Embryonic facial prominence (tissue), 1 donor: ENCODE results near the gene HEBP2.

Experiments used
- DNase-seq: peaks from one replicate; pipeline ENCODE4 v3.0.0-alpha.2; 2016; ENCODE audit errors: extremely low spot score

Gene HEBP2

DNA sequence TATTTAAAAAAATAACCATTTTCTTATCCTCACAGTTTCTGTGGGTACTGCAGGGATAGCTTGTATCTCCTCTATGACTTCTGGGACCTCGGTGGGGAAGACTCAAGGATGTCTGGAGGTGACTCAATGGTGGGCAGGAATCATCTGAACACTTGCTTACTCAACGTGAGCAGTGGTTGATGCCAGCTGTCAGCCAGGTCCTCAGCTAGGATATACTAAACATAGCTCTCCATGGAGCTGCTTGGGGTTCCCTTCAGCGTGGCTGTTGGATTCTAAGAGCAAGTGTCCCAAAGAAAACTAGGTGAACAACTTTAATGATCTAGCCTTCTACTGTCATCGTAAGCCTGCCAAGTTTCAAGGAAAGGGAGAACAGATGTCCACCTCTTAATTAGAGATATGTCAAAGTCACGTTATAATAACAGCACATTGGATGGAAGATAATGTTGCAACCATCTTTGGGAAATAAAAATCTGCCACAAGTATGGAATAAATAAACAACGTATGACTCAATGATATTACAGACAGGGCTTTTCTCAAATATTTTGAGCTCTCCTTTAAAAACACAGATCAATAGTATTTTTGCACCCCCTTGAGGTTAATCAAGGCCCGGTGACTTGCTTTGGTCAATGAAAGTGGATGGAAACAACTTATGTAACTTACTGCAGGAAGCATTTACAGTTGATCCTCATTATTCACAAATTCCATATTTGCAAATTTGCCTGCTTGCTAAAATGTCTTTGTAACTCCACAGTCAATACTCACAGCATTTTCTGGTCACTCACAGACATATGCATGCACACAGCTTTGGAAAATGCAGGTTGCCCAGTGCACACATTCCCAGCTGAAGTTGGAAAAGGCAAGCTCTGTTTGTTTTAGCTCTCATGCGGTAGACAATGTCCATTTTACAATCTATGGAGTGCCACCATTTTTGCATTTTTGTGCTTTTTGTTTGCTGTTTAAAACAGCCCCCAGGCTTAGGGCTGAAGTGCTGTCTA is 6.6 kb upstream of the HEBP2 start:
- no peak for DNase-seq

DNA sequence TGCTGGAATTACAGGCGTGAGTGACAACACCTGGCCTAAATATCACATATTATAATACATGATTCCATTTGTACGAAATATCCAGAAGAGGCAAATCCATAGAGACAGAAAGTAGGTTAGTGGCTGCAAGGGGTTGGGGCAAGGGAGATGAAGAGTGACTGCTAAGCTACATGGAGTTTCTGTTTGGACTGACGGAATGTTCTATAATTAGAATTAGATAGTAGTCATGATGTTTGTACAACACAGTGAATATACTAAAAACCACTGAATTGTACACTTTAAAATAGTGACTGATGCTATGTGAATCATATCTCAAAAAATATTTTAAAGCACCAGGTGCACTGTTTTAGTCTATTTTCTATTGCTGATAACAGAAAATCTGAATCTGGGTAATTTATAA is 3.7 kb upstream of the HEBP2 start:
- no peak for DNase-seq

DNA sequence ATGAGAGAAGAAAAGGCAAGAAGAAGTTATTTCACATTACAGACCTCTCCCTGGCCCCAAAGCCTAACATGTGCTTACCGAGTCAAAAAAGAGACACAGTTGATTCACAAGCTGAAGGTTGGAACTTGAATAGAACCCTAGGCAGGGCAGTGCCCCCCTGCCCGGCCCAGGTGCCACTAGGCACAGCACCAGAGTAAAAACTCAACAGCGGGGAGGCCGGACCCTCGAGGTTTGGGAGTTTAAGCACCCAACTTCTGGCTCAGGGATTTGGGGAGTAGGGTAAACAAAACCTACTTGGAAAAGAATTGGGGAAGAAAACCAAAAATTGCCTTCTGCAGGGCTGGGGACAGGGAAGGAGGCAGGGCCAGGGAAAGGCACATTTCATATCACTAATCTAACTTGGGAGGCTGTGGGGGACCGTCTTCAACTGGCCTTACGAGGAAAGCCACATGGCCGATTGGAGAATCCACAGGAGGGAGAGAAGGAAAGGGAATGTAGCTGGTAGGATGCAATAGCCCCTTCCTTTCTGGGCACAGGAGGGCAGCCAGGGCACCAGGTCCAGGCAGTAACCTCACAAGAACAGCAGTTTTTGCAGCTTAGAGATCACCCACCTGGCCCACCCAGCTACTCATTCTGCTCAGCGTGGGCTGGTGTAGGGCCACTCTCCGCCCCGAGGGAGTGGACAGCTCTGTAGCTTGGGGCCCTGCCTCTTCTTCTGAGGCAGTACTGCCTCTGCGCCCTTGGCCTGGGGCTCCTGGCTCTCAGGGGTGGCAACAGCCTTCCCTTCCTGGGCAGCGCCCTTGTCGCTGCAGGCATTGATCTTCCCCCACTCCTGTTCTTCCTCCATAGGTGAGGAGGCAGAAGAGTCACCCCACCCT is 1.8 kb upstream of the HEBP2 start:
- no peak for DNase-seq

DNA sequence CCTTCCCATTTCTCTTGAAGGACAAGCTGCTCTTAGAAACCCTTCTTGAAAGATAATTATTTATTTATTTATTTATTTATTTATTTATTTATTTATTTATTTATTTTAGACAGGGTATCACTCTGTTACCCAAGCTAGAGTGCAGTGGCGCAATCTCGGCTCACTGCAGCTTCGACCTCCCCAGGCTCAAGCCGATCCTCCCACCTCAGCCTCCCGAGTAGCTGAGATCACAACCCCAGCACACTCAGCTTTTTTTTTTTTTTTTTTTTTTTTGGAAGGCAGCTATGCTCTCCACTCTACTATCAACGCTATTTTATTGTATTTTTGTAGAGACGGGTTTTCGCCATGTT is 1.2 kb upstream of the HEBP2 start:
- no peak for DNase-seq

DNA sequence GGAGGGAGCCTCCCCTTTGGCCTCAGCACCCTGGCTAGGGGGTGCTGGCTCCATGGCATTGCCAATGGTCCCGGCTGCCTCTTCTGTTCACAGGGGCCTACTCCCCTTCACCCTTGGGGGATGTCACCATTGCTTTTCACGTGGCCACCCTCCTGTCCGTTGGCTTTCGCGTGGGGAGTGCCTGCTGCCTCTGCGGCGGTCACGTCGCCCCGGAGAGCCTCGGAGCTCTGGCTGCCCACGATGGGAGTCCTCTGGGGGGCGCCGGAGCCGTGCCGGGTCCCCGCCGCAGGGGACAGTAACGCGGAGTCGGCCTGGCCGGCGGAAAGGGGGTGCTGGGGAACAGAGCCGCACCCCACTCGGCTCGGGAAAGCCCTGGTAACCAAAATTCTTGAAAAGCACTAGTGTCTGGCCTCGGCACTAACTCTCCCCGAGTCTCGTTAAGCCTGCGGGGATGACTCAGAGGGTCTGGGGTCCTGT is 661 bp upstream of the HEBP2 start:
- DNase-seq = no peak

DNA sequence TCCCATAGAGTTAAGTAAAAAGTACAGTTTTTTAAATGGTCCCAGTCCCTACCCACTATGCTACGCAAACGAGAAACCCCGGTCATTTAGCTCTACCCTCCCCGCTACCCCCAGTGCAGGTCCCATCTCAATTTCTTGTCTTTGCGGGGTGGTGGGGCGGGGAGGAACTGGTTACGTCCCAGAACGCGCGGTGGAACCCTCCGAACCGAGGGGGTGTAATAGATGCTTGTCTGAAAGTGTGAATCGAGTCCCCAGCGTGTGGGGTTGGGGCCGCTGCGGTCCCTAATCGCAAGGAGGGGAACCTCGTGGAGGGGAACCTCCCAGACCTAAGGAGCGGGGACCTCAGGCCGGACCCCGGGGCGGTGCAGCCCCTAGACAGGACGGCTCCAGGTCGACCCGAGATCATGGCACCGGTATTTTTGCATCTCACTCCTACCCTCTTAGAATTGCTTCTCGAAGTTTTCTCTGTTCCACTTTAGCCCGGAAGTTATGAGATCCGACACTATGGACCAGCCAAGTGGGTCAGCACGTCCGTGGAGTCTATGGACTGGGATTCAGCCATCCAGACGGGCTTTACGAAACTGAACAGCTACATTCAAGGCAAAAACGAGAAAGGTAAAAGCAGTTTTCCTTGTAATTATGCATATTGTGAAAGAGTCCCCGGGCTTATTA is 779 bp downstream of the HEBP2 start:
- no peak for DNase-seq

DNA sequence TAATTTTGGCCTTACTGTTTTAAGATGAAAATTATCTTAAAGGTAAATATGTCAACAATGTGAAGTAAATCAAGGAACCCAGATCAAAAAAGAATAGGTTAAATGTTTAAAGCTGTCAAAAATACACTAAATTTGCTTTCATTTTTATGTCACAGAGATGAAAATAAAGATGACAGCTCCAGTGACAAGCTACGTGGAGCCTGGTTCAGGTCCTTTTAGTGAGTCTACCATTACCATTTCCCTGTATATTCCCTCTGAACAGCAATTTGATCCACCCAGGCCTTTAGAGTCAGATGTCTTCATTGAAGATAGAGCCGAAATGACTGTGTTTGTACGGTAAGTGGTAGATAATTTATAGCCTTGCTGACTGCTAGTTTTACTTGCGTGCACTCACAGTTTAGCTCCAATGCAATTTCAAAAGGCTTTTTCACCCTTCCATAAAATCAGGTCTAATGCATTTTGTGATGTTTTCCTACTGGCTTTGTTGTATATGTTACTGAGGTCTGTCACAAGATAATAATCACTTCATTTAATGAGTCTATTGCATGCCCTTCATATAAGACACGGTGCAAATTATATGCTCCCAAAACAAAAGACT is 1.9 kb downstream of the HEBP2 start:
- no peak for DNase-seq

DNA sequence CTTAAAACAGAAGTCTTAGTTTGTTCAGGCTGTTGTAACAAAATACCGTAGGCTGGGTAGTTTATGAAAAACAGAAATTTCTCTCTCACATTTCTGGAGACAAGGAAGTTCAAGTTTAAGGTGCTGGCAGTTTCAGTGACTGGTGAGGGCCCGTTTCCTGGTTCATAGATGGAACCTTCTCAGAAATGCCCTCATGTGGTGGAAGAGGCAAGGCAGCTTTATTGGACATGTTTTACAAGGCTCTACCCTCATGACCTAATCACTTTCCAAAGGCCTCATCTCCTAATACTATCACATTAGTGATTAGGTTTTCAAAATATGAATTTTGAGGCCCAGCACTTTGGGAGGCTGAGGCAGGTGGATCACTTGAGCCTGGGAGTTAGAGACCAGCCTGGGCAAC is 2.4 kb downstream of the HEBP2 start:
- no peak for DNase-seq

DNA sequence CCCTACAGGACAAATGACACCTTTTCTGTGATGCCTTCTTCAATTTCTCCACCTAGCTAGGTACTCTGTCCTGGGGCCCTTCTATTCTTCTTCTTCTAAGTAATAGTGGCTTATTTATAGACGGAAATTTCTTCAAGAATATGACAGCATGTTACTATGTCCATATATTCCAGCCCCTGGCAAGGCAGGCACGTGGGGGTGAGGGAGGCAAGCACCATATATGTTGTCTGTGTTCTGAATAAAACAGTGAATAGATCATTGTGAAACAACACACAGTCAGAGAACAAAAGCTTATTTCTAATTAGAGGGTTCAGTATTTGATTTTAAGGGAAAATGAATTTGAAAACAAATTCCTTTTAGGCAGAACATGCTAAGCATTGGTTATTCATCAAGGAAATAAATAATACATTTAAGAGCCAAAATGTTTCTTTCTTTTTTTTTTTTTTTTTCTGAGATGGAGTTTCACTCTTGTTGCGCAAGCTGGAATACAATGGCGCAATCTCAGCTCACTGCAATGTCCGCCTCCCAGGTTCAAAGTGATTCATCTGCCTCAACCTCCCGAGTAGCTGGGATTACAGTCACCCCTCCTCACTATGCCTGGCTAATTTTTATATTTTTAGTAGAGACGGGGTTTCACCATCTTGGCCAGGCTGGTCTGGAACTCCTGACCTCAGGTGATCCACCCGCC is 6.2 kb downstream of the HEBP2 start:
- DNase-seq = no peak

DNA sequence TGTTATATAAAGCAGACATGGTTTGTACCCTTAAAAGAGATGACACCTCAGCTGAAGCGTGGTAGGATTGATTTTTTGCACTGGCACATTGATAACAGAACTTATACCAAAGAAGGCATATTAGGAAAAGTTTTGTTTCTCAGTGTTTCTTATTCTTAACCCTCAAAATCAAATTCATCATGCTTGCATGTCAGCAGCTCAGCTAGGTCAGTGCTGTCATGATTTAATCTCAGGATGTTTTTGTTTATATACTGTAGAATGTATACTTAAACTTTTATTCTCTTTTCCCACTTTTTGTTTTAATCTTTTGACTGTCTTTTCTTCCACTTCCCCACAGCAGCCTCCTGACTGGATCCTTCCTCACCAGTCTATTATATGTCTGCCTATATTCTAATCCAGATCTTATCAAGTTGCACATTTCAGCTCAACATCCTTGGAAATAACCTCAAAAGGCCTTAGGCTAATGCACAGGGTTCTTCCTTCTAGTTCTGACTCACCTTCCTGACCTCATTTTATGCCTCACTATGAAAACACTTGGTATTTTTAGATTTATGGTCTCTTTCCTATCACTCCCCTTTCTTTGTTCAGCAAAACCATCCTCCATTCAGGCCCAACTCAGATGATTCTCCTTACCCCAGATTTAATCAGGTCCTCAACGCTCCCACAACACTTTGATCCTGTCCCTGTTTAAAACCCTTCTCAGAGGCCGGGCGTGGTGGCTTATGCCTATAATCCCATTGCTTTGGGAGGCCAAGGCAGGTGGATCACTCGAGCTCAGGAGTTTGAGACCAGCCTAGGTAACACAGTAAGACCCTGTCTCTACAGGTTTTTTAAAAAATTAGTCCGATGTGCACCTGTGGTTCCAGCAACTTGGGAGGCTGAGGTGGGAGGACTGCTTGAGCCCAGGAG is 7.2 kb downstream of the HEBP2 start:
- DNase-seq = no peak

DNA sequence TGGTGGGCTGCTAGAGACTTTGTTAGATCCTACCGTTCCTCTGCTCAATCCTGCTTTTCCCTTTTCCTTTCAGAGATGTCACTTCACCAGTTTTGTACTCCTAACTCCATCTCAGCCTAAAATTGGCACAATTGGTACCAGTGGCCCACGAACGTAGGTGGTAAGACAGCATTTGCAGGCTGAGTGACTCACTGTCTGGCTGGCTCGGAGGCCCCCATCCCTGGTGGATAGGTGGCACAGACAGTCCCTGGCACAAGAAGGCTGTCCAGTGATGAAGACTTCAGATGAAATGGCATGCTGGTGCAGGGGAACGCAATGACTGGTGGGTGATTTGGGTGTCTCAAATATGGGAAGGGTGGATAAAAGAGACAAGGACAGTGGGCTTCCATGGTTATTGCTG is 11.1 kb downstream of the HEBP2 start:
- DNase-seq = no peak

DNA sequence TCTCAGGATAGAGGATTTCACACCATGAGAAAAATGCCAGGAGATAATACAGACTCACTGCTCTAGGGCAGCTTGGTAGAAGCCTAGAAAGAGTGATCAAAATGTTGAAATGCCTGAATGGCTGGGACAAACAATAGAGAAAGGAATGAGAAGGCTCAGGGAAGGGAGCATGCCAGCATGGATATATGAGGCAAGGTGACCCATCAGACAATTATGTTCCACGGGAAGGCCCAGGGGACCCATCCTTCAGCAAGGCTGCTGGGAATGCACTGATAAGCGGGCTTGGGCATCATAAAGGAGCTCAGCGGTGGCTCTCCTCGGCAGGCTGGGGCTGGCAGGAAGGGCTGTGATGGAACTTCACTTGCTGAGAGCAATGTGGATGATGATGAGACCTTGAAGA is 12.2 kb downstream of the HEBP2 start:
- DNase-seq = no peak

DNA sequence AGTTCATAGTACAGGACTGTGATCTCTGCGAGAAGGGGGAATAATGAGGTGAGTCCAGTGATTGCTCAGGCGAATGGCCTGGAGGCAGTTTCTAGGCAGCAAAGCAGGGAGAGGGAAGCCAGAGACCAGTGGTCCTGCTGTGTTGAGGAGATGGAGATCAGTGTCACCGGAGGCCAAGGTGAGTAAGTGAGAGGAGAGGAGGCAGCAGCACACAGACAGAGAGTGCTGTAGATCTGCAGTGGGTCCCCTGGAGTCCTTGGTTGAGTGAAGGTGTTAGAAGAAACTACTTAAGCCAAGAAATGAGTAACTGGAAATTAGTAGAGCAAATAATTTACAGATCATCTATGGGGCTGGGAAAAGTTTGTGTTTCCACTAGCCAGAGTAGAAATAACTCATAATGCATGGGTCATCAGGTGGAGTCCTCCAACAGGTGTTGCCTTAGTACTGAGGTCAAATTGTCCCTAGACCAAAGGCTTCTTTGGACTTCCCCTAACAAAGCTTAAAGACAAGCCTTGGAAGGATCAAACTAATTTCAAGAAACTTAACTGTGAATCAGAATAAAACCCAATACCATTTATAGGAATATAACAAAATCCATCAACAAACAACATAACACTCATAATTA is 13.6 kb downstream of the HEBP2 start:
- no peak for DNase-seq

DNA sequence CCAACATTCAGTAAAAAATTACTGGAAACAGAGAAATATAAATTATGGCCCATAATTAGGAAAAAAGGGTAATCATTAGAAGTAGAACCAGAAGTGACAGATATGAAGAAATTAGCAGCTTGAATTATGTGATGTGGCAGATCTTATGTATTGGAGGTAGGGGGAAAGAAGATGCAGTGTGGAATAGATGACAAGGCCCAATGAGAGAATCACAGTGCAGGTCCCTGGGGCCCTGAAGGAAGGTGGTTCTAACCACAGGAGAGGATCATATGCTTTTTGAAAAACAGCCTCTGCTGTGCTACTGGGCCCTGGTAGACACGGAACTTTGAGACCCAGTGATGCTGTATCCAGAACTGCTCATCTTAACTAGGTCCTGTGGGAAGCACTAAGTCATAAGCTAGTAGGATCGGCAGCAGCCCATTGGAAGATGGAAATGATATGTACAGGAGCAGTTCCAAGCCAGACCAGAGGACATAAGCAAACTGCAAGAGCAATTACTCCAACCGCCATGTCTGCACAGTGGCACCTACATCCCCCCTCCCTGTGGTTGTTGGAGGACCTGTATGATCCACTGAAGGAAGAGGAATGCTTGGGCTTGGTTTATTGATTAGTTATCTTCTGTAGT is 14.2 kb downstream of the HEBP2 start:
- DNase-seq = no peak

DNA sequence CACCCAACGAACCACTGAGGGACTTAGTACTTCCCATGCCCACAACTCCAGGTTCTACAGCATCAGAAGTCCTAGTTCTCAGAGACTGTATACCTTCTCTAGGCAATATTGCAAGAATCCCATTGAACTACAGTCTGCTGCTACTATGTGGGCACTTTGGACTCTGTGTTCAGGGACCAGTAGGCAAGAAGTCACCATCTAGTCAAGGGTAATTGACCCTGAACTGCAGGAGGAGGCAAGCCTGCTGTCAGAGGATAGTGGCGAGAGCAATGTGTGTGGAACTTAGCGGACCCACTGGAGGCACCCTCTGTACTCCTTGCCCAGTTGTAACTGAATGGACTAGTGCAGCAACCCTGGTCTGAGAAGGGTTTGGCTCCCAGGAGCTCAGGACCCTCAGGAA is 15.7 kb downstream of the HEBP2 start:
- DNase-seq = no peak

DNA sequence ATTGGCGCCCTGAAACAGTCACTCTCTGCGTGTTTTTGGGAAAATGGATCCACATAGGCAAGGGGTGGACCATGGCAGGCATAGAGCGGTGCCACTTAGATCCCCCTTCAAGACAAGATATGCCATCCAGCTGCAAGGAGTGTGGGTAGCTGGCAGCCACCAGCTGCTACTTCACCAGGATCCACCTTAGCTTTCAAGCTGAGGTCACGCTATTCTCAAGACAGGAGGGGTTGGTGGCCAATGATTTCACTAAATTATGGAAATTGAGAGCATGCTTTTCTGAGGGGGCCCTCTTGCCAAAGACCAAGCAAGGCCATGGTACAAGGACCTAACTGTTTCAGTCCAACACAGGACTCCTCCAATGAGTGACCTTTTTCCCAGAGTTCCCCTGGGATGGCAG is 16.3 kb downstream of the HEBP2 start:
- DNase-seq = no peak

DNA sequence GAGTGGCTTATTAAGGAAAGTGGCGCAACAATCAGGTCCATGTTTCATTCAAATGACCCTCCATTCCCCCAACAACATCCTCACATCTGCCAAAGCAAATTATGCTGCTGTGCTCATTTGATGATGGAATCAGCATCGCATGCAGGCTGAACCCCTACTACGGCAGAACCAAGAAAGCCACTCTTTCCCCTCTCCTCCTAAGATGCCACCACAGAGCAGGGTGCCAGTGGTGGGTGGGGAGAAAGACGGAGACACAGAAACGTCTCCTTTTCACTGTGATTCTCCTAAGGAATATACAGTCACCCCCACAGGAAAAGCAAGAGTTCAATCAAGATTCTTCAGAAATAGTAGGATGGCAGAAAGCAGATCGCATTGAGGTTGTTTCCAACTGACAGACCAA is 17.1 kb downstream of the HEBP2 start:
- no peak for DNase-seq

DNA sequence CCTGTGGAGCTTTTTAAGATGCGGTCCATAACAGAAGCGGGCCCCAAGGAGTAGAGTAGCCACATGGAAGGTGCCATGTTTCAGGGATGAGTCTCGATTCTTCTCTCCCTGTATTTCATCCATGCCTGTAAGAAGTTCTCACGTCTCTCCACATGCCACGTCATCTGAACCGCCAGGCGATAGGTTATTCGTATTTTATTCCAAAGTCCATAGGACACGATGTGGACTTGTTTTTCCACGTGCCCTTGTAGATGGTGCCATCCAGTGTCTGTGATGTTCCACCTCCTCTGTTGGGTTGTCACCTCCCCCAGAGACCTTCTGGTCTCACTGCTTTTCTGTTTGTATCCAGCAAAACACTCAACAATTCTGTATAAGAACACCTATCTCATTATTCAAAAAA is 17.6 kb downstream of the HEBP2 start:
- no peak for DNase-seq

DNA sequence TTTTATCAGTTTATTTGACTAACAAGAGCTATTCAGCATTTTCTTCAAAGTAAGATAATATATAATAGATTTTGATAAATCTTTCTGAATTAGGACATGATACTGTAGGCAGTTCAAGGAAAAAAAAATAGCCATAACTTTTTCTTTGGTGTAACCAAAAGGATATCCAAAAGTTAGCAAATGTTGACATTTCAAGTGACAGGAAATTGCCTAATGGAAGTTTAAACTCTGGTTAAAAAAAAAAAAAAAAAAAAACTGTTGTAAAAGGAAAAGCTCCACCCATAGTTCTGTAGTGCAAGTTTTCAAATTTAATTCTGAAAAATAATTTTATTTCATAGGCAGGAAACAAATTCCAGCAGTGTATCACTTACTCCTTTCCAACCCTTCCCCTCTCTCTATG is 18.8 kb downstream of the HEBP2 start:
- no peak for DNase-seq
